Suppressor macrophage treated with lipopolysaccharide for 1 hour (primary cell): ENCODE results near the gene CBS.
"Not testable (repeated sequence)": the region's sequence is repeated elsewhere in the genome, so short reads cannot be mapped to it uniquely, and the experiment has no call there.

Source experiments
- DNase-seq, 3 donors: peaks; one replicate each; pipeline ENCODE4 v3.0.0-alpha.2; 2020 to 2022

CBS gene

DNA sequence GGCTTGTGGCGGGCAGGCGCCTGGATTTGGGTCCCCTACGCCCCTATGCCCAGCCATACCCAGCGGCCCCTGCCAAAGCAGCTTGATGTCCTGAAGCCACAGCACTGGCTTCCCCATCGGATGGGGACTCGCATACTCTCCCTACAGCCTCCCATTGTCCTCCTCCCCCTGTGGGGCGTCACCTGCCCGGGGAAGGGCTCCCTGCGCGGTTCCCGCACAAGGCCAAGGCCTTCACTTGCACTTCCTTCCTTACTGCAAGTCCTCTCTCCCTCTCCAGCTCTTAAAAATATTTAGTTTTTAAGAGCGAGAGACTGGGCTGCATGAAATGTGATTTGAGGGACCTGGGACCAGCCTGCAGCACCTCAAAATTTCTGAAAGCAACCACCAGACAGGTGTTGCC lies 8.9 kb downstream of the CBS start:
- not testable (repeated sequence) for DNase-seq

- DNase-seq, result not testable (repeated sequence)
Measured at GRCh38 chr21:43065991-43066390, 9.6 kb downstream of the CBS start.

DNA sequence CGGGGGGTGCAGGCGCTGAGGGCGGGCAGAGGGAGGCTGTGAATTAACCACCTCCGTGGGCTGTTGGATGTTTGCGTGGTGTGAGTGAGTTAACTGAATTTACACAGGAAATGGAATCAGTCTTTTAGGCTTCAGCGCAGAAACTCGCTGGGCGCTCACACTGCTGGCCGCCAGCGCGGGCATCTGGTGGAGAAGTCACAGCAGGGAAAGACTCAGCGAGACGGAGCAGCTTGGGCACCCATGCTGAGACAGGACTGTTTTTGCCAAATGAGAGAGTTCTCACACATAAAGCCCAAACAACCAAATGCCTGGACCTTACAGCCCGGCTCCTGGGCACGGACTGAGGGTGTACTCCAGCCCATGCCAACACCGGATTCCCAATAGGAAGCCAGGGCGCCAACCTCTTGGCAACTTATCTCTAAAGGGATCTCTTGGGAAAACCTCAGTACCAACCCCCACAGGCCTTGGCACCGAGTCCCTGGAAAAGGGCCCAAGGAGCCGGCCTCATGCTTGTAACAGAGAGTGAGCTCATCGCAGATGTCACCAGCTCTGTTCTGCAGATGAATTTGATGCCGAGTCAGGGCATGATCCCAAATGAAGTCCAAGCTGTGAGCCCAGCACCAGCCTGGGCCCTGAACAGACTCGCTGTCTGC lies 11.2 kb downstream of the CBS start:
- not testable (repeated sequence) for DNase-seq

GRCh38 chr21:43062955-43063664 lies 12.5 kb downstream of the CBS start:
- not testable (repeated sequence) for DNase-seq

DNA sequence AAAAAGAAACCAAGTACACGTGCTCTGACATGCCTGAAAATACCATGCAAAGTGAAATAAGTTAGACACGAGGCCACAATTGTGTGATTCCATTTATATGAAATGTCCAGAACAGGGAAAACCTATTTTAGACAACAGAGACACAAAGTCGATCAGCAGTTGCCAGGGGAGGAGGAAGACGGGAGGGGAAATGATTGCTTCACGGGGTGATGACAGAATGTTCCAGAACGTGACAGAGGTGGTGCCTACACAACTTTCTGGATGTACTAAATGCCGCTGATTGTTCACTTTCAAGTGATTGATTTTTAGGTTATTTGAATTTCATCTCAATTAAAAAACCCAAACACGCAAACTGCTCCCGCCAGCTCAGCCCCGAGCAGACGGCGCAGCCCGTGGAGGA lies 22.5 kb downstream of the CBS start:
- not testable (repeated sequence) for DNase-seq

DNA sequence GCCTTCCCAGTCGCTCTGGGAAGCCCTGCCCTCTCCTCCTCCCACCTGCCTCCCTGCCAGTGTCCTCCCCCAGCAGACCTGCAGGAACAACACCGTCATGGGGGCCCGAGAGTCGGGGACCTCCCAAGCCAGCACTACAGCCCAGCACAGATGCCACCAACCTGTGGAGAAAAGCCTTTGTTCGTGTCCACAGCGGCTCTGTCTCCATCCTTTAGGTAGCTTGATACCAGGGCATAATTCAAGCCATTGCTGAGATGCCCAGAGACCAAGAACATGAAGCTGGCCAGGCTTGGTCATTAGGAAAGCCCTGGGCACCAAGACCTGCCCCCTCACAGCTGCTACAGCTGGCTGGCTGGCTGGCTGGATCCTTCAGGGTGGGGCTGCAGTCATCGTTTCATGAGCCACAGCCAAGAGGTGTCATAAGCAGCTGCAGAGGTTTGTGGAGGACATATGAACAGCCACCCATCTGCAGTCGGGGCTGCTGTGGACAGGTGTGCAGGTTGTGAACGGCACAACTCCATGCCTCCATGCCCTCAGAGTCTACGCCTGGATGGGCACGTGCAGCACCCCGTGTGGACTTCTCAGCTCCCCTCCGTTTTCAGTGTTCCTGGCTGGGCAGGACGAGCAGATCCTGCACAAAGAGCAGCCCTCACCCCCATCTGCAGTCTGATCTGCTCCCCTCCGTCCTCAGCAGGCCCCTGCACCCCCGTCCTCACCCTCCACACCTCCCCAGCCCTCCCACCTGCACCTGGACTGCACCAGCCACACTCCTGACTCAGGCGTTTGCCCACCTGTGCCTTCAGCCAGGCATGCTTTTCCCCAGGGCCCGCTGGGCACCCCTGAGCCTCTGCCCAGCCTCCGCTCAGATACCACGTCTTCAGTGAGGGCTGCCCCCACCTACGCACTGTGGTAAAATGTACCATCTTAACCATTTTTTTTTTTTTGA lies 29.5 kb downstream of the CBS start:
- not testable (repeated sequence) for DNase-seq

DNA sequence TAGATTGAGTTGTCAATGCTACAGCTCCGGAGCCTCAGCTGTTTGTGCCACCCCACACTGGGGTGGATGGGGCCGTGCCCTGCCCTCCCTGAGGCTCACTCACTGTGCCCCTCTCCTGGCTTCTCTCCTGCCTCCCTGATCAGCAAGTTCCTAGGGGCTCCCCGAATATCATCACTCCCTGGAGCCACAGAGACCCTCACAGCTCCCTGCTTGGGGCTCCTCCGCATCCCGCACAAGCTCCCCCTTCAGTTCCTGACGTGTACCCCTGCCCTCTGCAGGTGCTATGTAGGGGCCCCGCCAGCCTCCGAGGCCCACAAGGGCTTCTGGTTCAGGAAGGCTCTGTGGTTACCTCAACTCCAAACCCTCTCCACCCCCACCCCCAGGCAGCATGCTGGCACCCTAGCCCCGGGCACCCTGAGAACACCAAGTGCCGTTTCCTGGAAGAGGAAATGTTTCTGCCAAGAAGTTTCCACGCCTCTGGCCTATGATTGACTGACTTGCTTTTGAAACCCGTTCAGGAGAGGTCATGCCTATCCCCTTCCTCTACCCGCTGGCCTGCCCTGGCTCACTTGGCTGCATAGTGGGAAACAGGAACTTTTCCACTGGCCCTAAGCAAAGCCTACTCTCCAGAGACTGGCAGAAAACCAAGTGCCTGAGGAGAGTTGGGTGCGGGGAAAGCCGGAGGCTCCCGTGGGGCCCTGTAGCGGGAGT lies 30.3 kb downstream of the CBS start:
- not testable (repeated sequence) for DNase-seq

GRCh38 chr21:43044547-43044946 lies 31.1 kb downstream of the CBS start:
- DNase-seq, result not testable (repeated sequence)

DNA sequence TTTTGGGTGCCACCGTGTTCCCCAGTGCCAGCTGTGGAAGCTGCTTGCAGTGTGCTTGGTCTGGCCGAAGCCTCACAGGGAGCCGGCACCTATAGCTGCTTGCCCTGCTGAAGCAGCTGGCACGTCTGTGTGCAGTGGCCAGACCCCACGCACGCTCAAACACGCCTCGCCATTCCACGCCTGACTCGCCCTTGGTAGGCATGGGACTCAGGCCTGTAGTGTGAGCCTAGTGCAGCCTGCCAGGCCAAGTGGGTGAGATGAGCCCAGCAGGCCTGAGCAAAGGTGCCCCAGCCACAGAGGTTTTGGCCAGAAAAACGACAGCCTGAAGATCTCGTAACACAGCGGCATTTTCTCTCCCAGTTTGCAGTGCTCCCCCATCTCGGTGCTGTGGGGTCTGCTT lies 32.3 kb downstream of the CBS start:
- DNase-seq, result not testable (repeated sequence)

DNA sequence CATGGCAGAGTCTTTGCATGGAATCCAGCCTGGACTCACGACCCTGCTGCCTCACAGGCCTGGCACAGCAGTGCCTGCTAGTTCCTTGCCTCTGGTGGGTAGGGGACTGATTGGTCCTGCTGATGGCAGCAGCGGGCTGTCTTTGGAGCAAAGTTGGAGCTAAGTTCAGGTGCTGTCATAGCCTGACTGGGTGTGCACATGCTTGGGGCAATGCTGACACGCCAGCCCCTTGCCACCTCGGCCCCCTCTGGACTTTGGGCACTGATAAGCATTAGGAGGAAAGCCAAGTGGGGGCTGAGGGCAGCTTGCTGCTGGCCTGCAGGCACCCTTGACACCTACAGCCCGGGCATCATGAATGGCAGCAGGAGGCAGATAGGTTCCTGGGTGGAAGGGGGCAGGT lies 33.5 kb downstream of the CBS start:
- not testable (repeated sequence) for DNase-seq

DNA sequence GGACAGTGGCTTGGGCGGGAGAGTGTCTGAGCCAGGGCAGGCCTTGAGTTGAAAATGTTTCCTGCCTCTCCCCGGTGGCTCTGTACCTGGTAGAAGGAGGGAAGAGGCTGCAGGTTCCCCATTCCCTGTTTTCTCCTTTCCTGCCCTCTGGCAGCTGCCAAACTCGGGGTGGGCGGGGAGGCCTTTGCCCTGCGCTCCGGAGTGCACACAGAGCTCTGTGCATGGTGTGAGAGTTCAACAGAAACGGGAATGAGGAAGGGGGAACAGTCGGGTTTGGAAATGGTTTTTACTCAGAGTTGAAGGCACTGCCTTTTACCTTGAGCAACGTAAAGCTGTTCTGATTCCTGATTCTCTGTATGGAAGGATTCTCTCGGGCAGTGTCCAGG lies 37.0 kb downstream of the CBS start:
- DNase-seq, result not testable (repeated sequence)

DNA sequence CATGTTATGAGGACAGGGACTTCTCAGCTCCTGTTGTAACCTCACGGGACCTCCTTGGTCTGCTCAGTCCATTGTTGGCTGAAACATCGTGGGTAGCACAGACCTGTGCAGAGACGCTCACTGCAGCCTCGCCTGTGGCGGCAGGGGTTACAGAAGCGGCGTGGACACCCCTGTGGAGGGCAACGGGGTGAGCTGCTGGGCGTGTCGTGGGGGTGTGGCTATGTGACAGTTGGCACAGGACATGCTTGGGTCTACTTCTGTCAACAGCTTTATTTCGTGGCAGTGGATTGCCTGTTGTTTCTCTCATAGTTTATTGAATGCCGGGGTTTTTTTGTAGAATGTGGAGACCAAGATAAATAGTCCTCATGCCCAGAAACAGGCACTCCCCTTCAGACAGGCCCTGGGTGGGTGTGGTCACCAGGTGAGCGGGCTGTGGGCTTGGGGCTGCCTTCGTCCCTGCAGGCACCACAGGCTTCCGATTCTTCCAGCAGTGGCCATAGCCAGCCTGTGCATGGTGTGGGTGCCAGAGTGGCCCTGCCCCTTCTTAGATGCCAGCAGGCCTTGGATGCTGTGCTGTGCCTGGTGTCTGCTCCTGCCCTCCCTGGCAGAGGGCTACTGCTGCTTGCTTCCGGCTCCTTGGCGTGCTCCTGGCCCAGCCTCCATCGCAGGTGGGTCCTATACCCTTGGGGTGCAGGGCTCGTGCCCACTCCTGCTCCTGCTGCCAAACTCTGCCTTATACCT lies 37.5 kb downstream of the CBS start:
- not testable (repeated sequence) for DNase-seq

GRCh38 chr21:43036889-43037288 lies 38.7 kb downstream of the CBS start:
- DNase-seq, result not testable (repeated sequence)

- no peak for DNase-seq
Measured at GRCh38 chr21:43034826-43035225, 40.8 kb downstream of the CBS start.

DNA sequence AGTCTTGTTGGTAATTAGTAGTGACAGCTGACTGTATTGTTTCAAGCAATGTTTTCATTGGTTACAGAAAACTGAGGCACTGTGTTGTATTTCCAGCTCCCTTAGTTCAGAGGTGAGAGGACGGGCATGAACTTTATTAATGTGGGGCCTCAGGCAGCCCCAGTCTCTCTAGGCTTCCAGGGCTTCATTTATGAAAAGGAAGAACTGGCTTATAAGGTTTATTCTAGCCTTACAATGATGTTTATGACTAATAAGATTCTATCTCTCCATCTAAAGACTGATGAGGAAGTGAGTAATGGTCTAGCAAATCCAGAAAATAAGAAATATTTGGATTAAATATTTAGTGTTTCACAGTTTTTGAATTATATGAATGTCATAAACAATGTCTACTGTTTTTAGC lies 41.5 kb downstream of the CBS start:
- peak in 2 of 3 donors; percentile 23 to 41 for DNase-seq

DNA sequence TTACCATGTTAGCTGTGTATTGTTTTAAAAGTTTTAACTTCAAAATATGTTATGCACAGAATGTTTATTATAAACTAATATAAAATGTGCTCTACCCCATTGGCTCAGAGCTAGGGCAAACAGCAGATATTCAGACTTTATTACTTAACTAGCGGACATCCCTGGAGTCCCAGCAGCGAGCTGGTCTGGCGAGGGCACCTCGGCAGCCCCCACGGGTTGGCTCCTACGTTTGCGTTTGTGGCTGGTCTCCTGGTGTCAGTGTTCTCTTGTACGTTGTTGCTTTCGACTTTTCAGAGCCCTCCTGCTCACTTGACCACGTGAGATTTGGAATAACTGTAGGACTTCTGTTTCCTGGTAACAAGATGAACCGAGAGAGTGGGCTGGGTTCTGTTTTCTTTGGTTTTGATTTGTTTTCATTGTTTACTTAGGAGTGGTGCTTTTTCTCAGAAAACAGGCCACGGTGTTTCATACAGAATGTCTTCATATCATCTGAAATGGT lies 44.5 kb downstream of the CBS start:
- no peak for DNase-seq

DNA sequence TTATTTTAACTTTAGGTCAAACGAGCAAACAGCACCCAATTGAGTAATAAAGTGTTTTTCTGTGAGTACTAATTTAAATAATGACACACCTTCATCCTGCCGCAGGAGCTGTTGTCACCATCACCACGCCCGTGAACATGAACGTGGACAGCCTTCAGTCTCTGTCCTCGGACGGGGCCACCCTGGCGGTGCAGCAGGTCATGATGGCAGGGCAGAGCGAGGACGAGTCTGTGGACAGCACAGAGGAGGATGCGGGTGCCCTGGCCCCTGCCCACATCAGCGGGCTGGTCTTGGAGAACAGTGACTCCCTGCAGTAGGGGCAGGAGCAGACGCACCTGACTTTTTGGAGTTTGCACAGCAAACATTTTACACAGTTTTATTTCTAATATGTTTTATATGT lies 45.9 kb downstream of the CBS start:
- no peak for DNase-seq

DNA sequence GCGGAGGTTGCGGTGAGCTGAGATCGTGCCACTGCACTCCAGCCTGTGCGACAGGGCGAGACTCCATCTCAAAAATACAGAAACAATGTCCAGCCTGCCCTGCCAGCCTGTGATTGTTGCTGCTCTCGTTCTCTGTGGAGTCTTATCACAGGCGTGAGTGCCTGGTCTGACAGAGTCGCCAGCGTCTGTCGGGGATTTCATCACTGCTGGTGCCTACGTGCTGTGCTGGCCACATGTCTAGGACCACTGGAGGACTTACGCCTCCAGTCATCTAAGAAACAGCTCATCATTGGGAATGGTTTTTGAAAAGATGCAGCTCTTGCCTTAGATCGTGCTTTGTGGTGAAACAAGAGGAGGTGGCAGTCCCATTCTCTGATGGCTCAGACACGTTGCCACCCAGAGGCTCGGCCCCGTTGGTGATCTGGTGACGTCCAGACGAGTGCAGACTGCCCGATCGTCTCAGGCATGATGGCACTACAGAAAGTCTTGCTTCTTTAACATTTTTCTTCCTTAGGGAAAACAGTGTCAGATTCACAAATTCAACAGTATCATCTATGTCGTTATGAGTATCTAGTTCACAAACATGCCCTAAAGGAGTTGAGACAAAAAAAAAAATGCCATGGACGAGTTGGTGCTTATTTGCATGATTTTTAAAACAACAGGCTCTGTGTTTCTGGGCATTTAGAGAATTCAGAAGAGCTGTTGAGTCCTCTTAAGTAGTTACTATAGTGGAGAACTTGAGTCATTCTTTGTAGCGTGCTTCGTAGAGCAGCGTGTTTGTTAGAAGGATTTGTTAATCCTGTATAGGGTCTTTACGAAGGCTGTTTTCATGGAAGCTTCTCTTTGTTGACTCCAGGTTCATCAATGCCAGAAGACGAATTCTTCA lies 47.5 kb downstream of the CBS start:
- DNase-seq, result no peak

- no peak for DNase-seq
Measured at GRCh38 chr21:43025636-43026180, 49.9 kb downstream of the CBS start.

- no peak for DNase-seq
Measured at GRCh38 chr21:43024439-43025136, 51.0 kb downstream of the CBS start.
